ENCODE results near the gene CNGA3.
"Not testable (repeated sequence)": the region's sequence is repeated elsewhere in the genome, so short reads cannot be mapped to it uniquely, and the experiment has no call there.

The CNGA3 gene

DNA sequence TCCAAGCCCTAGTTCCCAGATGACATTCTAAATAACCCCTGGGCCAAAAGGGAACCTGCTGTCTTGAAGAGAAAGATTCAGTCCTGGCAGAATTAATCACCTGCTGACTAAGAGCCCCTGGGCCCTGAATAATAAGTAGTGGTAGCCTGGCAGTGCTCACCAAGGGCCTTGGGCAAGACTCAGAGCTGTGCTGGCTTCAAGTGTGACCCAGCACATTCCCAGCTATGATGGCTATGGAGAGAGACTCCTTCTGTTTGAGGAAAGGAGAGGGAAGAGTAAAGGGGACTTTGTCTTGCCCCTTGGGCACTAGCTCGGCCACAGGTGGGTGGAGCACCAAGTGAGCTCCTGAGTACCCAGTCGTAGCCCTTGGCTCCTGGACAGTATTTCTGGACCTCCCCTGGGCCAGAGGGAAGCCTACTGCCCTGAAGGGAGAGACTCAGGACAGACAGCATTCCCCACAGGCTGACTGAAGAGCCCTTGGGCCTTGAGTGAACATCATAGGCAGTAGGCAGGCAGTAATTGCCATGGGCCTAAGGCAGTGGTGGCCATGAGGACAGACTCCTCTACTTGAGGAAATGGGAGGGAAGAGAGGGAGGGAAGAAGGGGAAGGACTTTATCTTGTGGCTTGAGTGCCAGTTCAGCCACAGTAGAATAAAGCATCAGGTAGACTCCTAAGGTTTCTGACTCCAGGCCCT, 58.4 kb downstream of the CNGA3 start:
- DNase-seq, result no peak

DNA sequence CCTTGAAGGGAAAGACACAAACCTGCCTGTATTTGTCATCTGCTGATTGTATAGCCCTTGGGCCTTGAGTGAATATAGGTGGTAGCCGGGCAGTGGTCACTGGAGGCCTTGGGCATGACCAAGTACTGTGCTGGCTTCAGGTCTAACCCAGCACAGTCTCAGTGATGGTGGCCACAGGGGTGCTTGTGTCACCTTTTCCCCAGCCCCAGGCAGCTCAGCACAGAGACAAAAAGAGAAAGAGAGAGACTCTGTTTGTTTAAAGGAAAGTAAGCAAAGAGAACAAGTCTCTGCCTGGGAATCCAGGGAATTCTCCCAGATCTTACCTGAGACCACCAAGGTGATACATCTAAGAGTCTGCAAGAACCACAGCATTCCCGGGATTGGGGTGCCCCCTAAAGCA, 59.0 kb downstream of the CNGA3 start:
- DNase-seq, result no peak

DNA sequence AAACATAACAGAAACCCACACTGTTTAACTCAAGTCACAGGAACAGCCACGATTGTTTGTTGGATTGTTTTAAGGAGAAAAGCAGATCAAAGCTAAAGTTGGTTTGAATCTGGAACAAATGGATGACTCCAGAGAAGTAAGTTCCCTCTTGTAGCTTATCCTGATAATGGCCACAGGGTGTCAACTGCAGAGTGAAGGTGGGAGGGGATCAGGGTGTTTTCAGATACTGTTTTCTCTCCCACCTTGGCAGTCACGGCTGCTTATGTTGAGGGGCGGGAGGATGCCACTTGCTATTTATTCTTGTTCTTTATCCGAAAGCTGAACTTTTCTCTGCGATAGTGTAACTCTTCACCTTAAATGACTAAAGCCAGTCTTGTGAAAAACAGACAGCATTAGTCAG, 61.9 kb downstream of the CNGA3 start:
- no peak for DNase-seq

DNA sequence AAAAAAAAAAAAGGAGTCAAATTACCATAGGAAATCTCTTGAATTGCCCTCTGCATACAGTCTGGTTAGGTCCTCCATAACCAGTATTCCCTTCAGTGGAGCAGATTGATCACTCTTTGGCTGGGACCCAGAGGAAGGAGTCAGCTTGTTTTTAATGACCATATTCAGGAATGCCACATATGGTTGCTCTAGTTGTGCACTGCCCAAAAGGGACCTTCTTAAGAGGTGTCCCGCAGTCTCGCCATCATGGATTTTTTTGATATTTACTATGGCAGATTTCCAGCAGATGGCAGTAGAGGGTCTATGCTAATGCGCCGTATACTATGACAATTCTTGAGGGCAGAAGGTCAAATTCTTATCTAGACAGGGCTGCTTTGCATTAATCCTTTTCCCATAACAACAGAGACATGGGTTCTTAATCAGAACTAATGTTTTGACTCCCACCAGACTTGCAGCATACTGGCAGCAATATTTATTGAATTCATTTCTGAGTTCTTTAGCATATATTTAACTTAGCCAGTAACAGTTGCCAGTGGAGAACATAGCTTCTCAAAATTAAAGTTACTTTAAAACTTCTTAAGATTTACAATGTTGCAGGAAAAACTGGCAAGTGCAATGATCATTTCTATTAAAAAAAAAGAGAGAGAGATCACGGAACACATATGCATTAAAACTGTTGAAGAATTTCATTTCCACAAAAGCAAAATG, 66.6 kb downstream of the CNGA3 start:
- peak; percentile 30 for DNase-seq

DNA sequence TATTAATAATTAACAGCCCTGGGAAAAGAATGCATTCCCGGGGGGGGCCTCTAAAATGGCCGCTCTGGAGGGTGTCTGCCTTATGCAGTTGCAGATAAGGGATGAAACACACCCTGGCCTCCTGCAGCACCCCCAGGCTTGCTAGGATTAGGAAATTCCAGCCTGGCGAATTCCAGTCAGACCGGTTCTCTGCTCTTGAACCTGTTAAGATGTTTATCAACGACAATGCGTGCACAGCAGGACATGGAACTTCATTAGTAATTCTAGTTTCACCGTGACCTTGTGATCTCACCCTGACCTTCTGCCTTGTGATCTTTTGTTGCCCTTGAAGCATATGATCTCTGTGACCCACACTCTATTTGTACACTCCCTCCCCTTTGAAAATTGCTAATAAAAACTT, 68.0 kb downstream of the CNGA3 start:
- not testable (repeated sequence) for DNase-seq

DNA sequence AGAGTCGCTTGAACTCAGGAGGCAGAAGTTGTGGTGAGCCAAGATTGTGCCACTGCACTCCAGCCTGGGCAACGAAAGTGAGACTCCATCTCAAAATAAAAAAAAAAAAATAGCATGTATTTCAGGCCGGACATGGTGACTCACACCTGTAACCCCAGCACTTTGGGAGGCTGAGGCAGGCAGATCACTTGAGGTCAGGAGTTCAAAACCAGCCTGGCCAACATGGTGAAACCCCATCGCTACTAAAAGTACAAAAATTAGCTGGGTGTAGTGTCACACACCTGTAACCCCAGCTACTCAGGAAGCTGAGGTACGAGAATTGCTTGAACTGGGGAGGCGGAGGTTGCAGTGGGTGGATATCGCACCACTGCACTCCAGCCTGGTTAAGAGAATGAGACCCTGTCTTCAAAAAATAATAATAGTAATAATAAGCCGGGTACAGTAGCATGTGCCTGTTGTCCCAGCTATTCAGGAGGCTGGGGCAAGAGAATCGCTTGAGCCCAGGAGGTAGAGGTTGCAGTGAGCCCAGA, 69.5 kb downstream of the CNGA3 start:
- not testable (repeated sequence) for DNase-seq

DNA sequence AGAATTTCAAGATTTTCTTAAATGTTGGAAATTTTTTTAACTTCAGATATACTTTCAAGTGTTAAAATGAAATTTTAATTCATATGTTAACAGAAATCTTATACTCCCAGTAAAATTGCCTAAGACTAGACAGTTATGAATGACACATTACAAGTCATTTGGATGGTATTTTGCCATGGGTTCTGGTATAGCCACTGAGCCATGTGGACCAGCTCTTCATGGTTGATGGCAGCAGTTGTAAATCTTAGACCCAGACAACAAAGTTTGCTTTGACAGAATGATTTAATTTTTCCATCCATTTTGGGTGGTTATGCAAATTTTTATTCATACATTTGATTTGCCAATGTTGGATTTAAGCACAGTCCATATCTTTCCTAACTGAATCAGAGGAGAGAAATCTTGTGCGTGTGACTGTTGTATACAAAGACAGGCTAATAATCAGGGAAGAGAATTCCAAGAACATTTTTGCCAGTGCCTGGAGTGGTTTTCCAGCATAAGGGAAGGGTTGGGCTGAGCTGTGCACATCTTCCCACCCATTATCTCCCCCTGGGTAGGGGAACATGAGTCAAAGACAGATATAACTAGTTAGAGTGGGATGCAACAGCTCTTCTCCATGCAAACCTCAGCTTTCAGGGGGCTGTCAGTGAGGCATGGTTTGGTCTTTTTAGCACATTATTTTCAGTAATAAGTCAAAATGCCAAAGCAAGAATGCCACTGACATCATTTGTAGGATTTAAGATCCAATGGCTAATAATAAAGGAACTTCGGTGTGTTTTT, 70.3 kb downstream of the CNGA3 start:
- DNase-seq, result no peak

DNA sequence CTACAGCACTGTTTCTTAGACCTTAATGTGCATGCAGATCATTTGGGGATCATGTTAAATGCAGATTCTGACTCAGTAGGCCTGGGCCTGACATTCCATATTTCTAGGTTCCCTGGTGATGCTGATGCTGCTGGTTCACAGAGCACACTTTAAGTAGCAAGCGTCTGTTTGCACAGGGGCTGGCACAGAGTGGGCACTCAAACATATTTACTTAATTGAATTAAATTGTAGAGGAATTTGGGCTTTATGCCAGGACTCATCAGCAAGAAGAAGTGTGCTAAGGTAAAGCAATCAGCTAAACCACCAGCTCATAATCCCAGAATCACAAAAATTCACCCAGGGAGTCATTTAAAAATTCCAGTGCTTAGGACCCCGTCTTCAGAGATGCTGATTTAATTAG, 73.3 kb downstream of the CNGA3 start:
- no peak for DNase-seq

DNA sequence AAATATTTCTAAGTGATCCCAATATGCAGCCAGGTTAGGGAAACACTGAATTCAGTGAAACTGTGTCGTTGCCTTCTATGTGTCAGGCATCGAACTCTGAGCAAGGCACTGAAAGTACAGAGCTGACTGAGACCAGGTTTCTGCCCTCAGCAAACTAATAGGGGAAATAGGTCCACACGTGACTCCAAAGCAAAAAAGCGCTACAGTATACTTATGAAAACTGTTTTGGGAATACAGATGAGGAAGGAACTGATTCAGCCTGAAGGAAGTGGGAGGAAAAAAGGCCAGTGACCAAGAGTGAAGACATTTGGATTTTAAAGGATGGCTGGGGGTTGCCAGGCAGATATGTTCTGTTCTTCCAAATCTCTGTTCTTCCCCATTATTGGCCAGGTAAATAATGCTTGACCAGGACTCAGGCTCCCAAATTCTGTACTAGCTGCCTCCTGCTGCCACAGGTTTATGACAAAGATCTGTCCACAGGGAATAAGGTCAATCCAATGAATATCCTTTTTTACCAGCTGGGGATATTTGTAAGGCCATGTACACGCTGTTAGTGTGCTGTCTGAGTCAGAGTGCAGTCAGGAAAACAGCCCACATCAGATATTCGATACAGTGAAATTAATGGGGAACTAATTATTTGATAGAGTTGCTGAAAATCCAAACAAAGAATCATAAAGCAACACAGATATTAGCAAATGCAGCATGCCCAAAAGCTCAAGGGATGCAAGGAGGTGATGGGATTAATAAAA, 73.9 kb downstream of the CNGA3 start:
- DNase-seq, result no peak

DNA sequence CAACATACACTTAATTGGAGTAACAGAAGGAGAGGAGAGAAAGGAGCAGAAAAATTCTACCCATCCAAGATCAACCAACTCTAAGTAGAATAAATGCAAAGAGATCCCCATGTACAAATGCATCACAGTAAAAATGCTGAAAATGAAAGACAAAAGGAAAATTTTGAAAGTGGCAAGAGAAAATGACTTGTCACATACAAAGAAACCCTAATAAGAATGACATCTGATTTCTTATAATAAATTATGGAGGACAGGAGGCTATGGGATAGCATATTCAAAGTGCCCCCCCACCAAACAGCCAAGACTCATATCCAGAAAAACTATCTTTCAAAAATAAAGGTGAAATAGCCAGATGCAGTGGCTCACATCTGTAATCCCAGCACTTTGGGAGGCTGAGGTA, 76.2 kb downstream of the CNGA3 start:
- no peak for DNase-seq

DNA sequence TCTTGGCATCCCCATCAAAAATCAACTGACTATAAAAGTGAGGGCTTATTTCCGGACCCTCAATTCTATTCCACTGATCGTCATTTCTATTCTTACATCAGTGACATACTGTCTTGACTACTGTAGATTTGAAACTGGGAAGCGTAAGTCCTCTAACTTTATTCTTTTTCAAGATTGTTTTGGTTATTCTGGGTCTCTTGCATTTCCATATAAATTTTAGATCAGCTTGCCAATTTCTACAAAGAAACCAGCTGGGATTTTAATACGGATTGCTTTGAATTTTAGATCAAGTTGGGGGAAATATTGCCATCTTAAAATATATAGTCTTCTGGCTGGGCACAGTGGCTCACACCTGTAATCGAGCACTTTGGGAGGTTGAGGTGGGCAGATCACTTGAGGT, 80.5 kb downstream of the CNGA3 start:
- DNase-seq, result no peak

DNA sequence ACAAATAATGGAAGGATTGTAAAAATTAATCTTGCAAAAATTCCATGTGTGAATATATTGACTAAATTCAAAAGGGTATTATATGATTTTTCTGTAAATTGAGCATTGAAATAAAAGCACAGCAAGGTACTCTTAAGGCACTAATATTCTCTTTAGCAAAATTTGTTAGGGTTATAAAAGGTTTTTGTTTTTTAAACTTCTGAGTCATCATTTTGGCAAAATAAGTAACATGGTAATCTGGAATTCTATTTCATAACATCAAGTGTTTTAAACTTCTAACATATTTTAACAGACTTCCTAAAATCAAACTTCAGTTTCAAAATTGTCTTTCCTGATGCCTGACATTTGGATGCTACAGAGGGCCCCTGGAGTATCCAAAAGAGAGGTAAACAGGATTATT, 85.9 kb downstream of the CNGA3 start:
- DNase-seq, result no peak

DNA sequence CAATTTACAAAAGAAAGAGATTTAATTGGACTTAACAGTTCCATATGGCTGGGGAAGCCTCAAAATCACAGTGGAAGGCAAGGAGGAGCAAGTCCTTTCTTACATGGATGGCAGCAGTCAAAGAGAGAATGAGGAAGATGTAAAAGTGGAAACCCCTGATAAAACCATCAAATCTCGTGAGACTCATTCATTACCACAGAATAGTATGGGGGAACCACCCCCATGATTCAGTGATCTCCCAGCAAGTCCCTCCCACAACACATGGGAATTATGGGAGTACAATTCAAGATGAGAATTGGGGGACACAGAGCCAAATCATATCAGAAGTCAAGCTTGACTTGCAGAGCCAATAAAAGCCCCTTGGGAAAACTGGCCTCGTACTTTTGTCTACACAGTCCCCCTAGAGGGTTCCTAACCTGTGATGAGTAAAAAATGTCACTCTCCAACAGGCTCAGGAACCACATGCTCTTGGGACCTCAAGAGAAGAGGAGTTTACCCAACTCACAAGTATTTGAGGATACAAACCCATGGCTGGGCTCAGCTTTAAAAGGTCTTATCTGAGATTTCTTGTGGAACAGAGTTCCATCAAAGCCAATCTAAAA, 87.2 kb downstream of the CNGA3 start:
- no peak for DNase-seq

DNA sequence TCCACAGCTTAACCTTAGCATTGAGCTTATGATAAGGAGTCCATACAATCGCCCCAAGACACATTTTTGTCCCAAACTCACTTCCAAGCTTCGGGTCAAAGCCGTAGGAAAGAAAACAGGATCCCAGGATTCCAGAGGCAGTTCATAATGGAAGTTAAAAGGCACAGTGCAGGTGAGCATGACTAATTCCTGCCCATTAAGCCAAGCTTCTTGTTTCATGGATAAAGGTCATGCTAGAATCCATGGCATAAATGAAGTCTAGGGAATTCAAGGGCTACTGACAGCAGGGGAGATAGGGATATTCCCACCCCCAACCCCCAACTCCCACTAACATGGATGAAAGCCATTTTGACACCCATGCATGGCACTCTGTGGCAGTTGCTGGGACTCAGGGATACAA, 88.2 kb downstream of the CNGA3 start:
- no peak for DNase-seq

DNA sequence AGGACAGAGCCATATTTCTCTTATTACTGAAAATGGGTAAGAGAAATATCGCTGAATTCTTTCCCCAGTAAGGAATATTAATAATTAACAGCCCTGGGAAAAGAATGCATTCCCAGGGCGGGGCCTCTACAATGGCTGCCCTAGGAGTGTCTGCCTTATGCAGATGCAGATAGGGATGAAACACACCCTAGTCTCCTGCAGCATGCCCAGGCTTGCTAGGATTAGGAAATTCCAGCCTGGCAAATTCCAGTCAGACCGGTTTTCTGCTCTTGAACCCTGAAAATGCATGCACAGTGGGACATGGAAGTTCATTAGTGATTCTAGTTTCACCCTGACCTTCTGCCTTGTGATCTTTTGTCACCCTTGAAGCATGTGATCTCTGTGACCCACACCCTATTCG, 89.4 kb downstream of the CNGA3 start:
- DNase-seq, result not testable (repeated sequence)

DNA sequence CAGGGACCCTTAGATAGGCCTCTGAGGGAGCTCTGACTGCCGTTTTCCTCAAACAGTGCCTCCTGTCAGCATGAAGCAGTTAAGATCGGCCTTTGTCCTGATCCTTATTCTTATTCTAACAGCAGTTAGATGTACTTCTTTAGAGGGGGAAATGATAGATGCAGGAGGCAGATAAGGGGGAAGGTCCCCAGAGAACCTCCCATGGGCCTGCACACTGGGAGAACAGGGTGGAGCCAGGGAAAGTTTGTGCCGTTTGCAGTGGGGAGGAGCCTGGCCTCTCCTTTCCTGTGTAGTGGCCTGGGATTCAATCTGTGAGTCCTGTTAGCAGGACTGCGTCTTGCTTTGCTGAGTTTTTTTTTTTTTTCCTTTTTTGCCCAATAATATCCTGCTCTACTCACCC, 90.5 kb downstream of the CNGA3 start:
- DNase-seq, result no peak

DNA sequence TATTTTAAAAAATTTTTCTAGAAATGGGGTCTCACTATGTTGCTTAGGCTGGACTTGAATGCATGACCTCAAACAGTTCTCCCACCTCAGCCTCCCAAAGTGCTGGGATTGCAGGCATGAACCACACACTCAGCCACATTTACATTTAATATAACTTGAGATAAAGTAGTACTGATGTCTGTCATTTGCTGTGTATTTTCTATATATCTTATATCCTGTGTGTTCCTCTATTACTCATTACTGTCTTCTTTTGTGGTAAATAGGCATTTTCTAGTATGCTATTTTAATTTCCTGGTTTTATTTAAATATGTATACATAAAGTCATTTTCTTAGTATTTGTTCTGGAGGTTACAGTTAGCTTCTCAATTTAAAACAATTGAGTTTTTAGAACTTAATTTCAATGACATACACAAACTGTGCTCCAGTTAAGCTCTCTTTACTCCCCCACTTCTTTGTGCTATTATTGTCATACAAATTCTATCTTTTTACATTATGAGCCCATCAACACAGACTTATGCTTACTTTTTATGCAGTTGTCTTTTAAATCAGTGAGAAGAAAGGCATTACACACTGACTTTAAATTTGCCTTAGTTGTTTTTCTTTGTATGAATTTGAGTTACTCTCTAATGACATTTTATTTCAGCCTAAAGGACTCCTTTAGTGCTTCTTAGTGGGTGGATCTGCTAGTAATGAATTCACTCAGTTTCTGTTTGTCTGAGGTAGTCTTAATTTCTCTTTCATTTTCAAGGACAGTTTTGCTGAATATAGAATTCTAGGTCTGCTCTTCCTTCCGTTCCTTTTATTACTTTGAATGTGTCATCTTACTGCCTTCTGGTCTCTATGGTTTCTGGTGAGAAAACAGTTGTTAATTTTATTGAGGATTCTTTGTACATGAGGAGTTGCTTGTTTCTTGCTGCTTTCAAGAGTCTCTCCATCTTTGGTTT, 92.2 kb downstream of the CNGA3 start:
- no peak for DNase-seq

DNA sequence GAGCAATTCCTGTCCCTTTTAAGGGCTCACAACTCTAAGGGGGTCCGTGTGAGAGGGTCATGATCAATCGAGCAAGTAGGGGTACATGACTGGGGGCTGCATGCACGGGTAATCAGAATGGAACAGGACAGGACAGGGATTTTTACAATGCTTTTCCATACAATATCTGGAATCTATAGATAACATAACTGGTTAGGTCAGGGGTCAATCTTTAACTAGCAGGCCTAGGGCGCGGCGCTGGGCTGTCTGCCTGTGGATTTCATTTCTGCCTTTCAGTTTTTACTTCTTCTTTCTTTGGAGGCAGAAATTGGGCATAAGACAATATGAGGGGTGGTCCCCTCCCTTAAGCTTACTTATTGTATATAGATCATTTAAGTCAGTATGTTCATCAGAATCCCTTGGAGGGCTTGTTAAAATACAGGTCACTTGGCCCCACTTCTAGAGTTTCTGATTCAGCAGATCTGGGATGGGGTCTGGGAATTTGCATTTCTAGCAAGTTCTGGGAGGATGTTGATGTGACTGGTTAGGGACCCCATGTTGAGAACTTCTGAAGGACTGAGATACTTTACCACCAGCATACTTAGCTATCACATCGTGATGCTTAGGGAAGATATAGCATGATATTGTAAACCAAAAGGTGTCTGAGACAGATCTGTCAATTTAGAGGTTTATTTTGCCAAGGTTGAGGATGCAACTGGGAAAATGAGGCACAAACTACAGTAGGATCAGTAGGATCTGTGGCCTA, 95.6 kb downstream of the CNGA3 start:
- DNase-seq, result no peak

DNA sequence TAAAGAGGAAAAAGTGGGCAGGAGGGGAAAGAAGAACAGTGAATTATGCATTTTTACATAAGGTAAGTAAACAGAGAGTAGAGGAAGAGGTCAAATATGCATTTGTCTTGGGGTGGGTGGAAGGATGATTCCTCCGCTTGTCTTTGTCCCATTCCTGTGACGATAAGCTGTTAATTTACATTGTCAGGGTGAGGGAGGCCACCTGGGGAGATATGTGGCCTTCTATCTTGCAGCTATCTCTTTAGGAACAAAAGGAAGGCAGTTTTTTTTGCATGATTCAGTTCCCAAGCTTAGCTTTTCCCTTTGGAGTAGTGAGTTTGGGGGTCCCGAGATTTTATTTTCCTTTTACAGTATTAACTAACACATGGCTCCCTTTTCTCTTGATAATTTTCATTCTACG, 96.2 kb downstream of the CNGA3 start:
- no peak for DNase-seq
